ENCODE measurements around the gene SLC35E1. TPM values are rescaled to one million over a fixed set of nuclear protein-coding genes. Genes with fewer than 3 reads are reported as not detected.

Gene SLC35E1
- total and polyA plus RNA-seq, 2 of the 13 experiments (the other 11 are each of a cell fraction or from before 2014, with no cell fraction given) = 21.2 to 46.5 TPM

GRCh38 chr19:16542045-16542909, 29.9 kb downstream of the SLC35E1 start, which contains the start of gene CHERP (continued):
- TF ChIP-seq REXO4 (CRISPR knock-in tag; IDR thresholded peaks at IDR 0.05; ENCODE audit: borderline replicate concordance) = no peak
- TF ChIP-seq NCOA1 (CRISPR knock-in tag; IDR thresholded peaks at IDR 0.05) = no peak
- no peak for TF ChIP-seq ETS1 (CRISPR knock-in tag; IDR thresholded peaks at IDR 0.05)
- TF ChIP-seq PAF1 (CRISPR knock-in tag; IDR thresholded peaks at IDR 0.05) = no peak
- TF ChIP-seq ZNF547 (CRISPR knock-in tag; IDR thresholded peaks at IDR 0.05) = peak; percentile 87
- no peak for TF ChIP-seq ZNF530 (CRISPR knock-in tag; IDR thresholded peaks at IDR 0.05; ENCODE audit: low read depth)
- TF ChIP-seq KMT2A (CRISPR knock-in tag; IDR thresholded peaks at IDR 0.05) = peak; percentile 89; the same call in 1 of the 2 replicates
- no peak for TF ChIP-seq DPF2 (CRISPR knock-in tag; IDR thresholded peaks at IDR 0.05; ENCODE audit: borderline replicate concordance, low read depth)
- no peak for TF ChIP-seq HMGA1 (CRISPR knock-in tag; conservative IDR thresholded peaks at IDR 0.05)
- no peak for TF ChIP-seq NFIB (CRISPR knock-in tag; IDR thresholded peaks at IDR 0.05; ENCODE audit: borderline replicate concordance)
- no peak for TF ChIP-seq ZMYM2 (CRISPR knock-in tag; IDR thresholded peaks at IDR 0.05)
- TF ChIP-seq ATF6 (CRISPR knock-in tag; conservative IDR thresholded peaks at IDR 0.05) = 0 out of 2 replicates have a peak, but pooled peaks have one; percentile 28
- TF ChIP-seq ZBED4 (CRISPR knock-in tag; IDR thresholded peaks at IDR 0.05; ENCODE audit: borderline replicate concordance) = no peak
- TF ChIP-seq FOXO1 (CRISPR knock-in tag; IDR thresholded peaks at IDR 0.05) = peak; percentile 14; the same call in 1 of the 2 replicates
- TF ChIP-seq ZNF775 (CRISPR knock-in tag; IDR thresholded peaks at IDR 0.05; ENCODE audit: borderline replicate concordance) = peak; percentile 15; the same call in 1 of the 2 replicates
- TF ChIP-seq PBX3 (CRISPR knock-in tag; IDR thresholded peaks at IDR 0.05; ENCODE audit: borderline replicate concordance) = 0 out of 2 replicates have a peak, but pooled peaks have one; percentile 42
- peak; percentile 90; the same call in 1 of the 2 replicates for TF ChIP-seq ZNF256 (CRISPR knock-in tag; conservative IDR thresholded peaks at IDR 0.05)
- TF ChIP-seq FOXK1 (CRISPR knock-in tag; IDR thresholded peaks at IDR 0.05; ENCODE audit: borderline replicate concordance, low read depth) = peak; percentile 79
- TF ChIP-seq TAF1 (CRISPR knock-in tag; IDR thresholded peaks at IDR 0.05) = peak; percentile 91
- TF ChIP-seq TOE1 (CRISPR knock-in tag; IDR thresholded peaks at IDR 0.05) = peak; percentile 60; the same call in 1 of the 2 replicates
- TF ChIP-seq BRD4 (CRISPR knock-in tag; IDR thresholded peaks at IDR 0.05) = no peak; the same call in 1 of the 2 replicates

All from HepG2 (cell line).